HEK293T (cell line): ENCODE measurements around the gene CCDC57.
"Not testable (repeated sequence)": the region's sequence is repeated elsewhere in the genome, so short reads cannot be mapped to it uniquely, and the experiment has no call there.

Source experiments
- CTCF ChIA-PET: fragments of 350-600 bp; formaldehyde crosslinking; extraction: SDS; loops from one replicate; lab custom pipeline; 2021; ENCODE audit warnings: antibody characterized with exemption, inconsistent platforms; lab: Yijun Ruan, JAX
- POLR2A ChIA-PET: fragments of 350-600 bp; formaldehyde crosslinking; extraction: SDS; loops from one replicate; lab custom pipeline; 2020; ENCODE audit warnings: antibody characterized with exemption, inconsistent platforms; lab: Yijun Ruan, JAX
- DNase-seq: peaks from one replicate; pipeline ENCODE4 v3.0.0; 2012; ENCODE audit warnings: mixed read lengths; ENCODE audit errors: extremely low spot score
- ARNT ChIP-seq: fragments of 450-650 bp; IDR thresholded peaks from 2 replicates; pipeline ENCODE4 v1.6.1; 2017; ENCODE audit warnings: mild to moderate bottlenecking
- BHLHE40 ChIP-seq: fragments of 450-650 bp; IDR thresholded peaks from 2 replicates; pipeline ENCODE4 v1.6.1; 2016; ENCODE audit warnings: mild to moderate bottlenecking, moderate library complexity, borderline replicate concordance
- CTBP1 ChIP-seq: fragments of 450-650 bp; IDR thresholded peaks from 2 replicates; pipeline ENCODE4 v1.6.1; 2016; ENCODE audit warnings: borderline replicate concordance
- ELF4 ChIP-seq: fragments of 450-650 bp; IDR thresholded peaks from 2 replicates; pipeline ENCODE4 v1.6.1; 2017; ENCODE audit warnings: antibody characterized with exemption
- FOXA1 ChIP-seq: fragments of 450-650 bp; IDR thresholded peaks from 2 replicates; pipeline ENCODE4 v1.6.1; 2016; ENCODE audit warnings: mild to moderate bottlenecking
- FOXK2 ChIP-seq: fragments of 450-650 bp; IDR thresholded peaks from 2 replicates; pipeline ENCODE4 v1.6.1; 2016; ENCODE audit warnings: mild to moderate bottlenecking
- FOXM1 ChIP-seq: fragments of 450-650 bp; IDR thresholded peaks from 2 replicates; pipeline ENCODE4 v1.6.1; 2017; ENCODE audit warnings: mild to moderate bottlenecking, borderline replicate concordance
- HDGF ChIP-seq: fragments of 450-650 bp; IDR thresholded peaks from 2 replicates; pipeline ENCODE4 v1.6.1; 2017; ENCODE audit warnings: antibody characterized with exemption, borderline replicate concordance
- L3MBTL2 ChIP-seq: fragments of 450-650 bp; conservative IDR thresholded peaks from 2 replicates; pipeline ENCODE4 v1.6.1; 2016; ENCODE audit warnings: mild to moderate bottlenecking
- LEF1 ChIP-seq: fragments of 450-650 bp; IDR thresholded peaks from 2 replicates; pipeline ENCODE4 v1.6.1; 2017; ENCODE audit warnings: mild to moderate bottlenecking, borderline replicate concordance
- NFRKB ChIP-seq: fragments of 450-650 bp; IDR thresholded peaks from 2 replicates; pipeline ENCODE4 v1.6.1; 2016; ENCODE audit warnings: mild to moderate bottlenecking, moderate library complexity
- PKNOX1 ChIP-seq: fragments of 450-650 bp; IDR thresholded peaks from 2 replicates; pipeline ENCODE4 v1.6.1; 2016
- SP1 ChIP-seq: fragments of 450-650 bp; IDR thresholded peaks from 2 replicates; pipeline ENCODE4 v1.6.1; 2017
- SUZ12 ChIP-seq: fragments of 450-650 bp; IDR thresholded peaks from 2 replicates; pipeline ENCODE4 v1.6.1; 2016; ENCODE audit warnings: mild to moderate bottlenecking
- TARDBP ChIP-seq: fragments of 450-650 bp; IDR thresholded peaks from 2 replicates; pipeline ENCODE4 v1.6.1; 2016
- ZNF384 ChIP-seq: fragments of 450-650 bp; IDR thresholded peaks from 2 replicates; pipeline ENCODE4 v1.6.1; 2016

The CCDC57 gene

GRCh38 chr17:82212331-82213250 is at the start of gene CCDC57:
CCDC57 (minus strand) TSS chr17:82212842; CDS start chr17:82201944, 10,898 bp downstream.
- peak; percentile 94 for DNase-seq
- TF ChIP-seq FOXK2 (no peak), ARNT (peak; percentile 70; the same call in 1 of the 2 replicates), HDGF (no peak), ELF4 (no peak), SP1 (no peak), TARDBP (peak; percentile 41; the same call in 1 of the 2 replicates), SUZ12 (no peak), NFRKB (no peak), ZNF384 (peak; percentile 92), PKNOX1 (no peak), LEF1 (peak; percentile 85), FOXM1 (peak; percentile 81; the same call in 1 of the 2 replicates)
- CTCF ChIA-PET = interaction anchor here (0.8 kb wide), 1 partner anchor 83 kb away, joined by 5 read pairs; no protein-coding TSS in a partner anchor
- POLR2A ChIA-PET = interaction anchor here (0.5 to 1.5 kb wide), 4 partner anchors 12 to 182 kb away, joined by 3 to 5 read pairs (median 4); no protein-coding TSS in a partner anchor

- POLR2A ChIA-PET = interaction anchor here (0.9 to 1.4 kb wide), 2 partner anchors 12 to 30 kb away, joined by 3 to 4 read pairs; no protein-coding TSS in a partner anchor
- CTCF ChIA-PET = no interaction called here
- TF ChIP-seq FOXK2 (no peak), SP1 (no peak)
- no peak for DNase-seq
Observed at GRCh38 chr17:82262344-82262743, 49.7 kb upstream of the CCDC57 start.

GRCh38 chr17:82259972-82260961 is 47.6 kb upstream of the CCDC57 start:
- CTCF ChIA-PET, DNase-seq, POLR2A ChIA-PET: not testable (repeated sequence)
- TF ChIP-seq PKNOX1 = peak; percentile 38; the same call in 1 of the 2 replicates

- DNase-seq = no peak
- TF ChIP-seq LEF1 (no peak), SP1 (no peak), PKNOX1 (no peak), L3MBTL2 (no peak), FOXA1 (no peak), ARNT (no peak), CTBP1 (no peak), TARDBP (no peak), FOXK2 (no peak)
- POLR2A ChIA-PET = no interaction called here
- CTCF ChIA-PET = no interaction called here
Observed at GRCh38 chr17:82258555-82258954, 45.9 kb upstream of the CCDC57 start.

GRCh38 chr17:82257473-82257872 is 44.8 kb upstream of the CCDC57 start:
- POLR2A ChIA-PET = no interaction called here
- CTCF ChIA-PET = no interaction called here
- TF ChIP-seq PKNOX1 = peak; percentile 97
- no peak for TF ChIP-seq ARNT
- no peak for TF ChIP-seq BHLHE40
- peak; percentile 49 for DNase-seq
